22Rv1 (cell line): Measurements from ENCODE around the gene APBB3.

Experiments
- ZFX ChIP-seq: fragments of 450-650 bp; IDR thresholded peaks from 2 replicates; pipeline ENCODE4 v1.6.1; 2017; ENCODE audit warnings: antibody characterized with exemption, borderline replicate concordance
- TF ChIP-seq, protein P1 (sequence below): fragments of 450-650 bp; IDR thresholded peaks from 2 replicates; pipeline ENCODE4 v1.5.1; 2017; ENCODE audit warnings: mild to moderate bottlenecking

DNA sequence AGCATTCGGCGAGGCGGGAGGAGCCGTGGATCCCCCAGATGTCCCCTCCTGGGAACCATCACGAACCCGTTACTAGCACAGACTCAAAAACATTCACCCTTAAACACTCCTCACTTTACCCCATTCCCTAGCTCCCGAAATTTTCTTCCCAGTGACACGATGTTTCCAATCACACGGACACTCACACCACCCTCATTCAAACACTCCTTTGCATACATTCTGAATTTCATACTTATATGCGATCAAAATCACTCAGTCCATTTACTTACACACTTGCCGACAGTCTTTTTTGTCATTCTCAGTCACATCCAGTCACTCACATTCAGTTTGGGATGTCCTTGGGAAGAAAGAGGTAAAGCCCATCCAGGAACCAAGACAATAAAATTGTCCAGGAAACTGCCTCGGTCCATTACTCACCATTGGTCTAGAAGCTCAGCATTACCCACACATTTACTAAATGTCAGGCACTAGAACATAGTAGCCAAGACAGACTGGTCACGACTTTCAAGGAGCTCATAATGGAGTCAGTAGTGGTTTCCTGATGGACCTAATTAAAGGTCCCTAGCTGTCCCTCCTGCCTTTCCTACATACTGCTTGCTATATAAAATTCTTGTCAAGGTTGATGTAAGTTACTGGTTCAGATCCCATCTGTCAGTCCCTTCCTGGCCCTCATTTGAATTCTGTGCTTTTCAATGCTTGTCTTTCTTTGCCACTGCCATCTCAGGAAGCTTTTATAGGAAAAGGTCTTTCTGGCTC, 804 bp upstream of the APBB3 start:
- TF ChIP-seq, protein P1, sequence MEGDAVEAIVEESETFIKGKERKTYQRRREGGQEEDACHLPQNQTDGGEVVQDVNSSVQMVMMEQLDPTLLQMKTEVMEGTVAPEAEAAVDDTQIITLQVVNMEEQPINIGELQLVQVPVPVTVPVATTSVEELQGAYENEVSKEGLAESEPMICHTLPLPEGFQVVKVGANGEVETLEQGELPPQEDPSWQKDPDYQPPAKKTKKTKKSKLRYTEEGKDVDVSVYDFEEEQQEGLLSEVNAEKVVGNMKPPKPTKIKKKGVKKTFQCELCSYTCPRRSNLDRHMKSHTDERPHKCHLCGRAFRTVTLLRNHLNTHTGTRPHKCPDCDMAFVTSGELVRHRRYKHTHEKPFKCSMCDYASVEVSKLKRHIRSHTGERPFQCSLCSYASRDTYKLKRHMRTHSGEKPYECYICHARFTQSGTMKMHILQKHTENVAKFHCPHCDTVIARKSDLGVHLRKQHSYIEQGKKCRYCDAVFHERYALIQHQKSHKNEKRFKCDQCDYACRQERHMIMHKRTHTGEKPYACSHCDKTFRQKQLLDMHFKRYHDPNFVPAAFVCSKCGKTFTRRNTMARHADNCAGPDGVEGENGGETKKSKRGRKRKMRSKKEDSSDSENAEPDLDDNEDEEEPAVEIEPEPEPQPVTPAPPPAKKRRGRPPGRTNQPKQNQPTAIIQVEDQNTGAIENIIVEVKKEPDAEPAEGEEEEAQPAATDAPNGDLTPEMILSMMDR: no peak
- no peak for TF ChIP-seq ZFX
